Measurements from ENCODE around the gene PCK2.

Gene PCK2

DNA sequence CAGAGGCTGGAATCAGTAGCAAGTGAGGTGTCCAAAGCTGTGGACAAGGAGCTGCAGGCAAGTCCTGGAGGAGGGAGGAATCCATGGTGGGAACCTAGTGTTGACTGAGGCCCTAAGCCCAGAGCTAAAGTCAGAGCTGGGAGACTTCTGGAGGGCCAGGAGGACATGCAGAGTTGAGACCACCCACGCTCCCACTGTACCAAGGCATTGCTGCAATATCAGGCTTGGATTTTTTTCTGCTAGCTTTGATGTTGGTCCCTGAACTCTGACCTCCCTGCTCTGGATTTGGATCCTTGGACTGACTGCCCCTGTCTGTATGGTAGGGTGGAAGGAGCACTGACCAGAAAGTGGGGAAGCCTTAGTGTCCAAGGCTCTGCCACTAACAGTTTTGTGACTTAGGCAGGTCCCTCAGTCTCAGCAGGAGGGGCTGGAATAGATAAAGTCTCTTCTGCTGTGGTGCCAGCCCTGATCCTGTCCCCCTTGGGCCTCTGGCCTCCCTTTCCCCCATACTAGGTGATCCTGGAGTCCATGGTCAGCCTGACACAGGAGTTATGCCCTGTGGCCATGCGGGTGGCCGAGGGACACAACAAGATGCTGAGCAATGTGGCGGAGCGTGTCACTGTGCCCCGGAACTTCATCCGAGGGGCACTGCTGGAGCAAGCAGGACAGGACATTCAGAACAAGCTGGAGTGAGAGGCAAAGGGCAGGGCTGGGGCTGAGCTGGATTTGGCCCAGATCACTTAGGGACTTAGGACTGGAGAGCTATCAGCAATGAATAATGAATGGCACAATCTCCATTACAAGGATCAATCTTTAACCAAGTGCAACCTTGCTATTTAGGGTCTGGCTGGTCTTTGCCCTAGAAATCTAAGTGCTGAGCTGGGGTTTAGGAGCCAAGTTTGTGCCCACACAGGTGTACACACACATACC is 32.9 kb upstream of the PCK2 start:
- no peak for DNase-seq (ENCODE audit: low read depth)

DNA sequence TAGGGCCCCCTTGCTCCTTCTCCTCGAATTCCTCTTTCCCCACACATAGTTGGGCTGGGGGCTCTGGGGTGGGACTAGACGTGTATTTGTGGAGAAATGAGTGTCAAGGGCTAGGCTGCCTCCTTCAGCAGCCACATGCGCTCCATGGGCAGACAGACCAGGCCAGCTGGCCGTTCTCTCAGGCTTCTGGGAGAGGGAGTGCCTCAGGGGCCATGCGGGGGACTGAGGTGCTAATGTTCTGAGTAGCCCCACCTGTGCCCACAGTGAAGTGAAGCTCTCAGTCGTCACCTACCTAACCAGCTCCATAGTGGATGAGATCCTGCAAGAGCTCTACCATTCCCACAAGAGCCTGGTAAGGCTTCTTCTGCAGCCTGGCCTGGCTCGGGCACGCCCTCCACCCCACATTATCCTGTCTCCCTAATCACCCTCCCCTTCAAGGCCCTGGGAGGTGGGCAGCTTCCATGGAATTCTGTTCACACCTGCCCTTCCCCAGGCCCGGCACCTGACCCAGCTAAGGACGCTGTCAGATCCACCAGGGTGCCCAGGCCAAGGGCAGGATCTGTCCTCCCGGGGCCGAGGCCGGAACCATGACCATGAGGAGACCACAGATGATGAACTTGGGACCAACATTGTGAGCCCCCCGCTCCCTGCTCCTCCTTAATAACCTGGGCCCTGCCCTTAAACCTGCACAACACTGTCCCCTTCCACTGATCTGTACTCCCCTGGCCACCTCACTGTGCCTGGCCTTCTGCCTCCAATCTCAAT is 31.7 kb upstream of the PCK2 start:
- DNase-seq (ENCODE audit: low read depth), result no peak

DNA sequence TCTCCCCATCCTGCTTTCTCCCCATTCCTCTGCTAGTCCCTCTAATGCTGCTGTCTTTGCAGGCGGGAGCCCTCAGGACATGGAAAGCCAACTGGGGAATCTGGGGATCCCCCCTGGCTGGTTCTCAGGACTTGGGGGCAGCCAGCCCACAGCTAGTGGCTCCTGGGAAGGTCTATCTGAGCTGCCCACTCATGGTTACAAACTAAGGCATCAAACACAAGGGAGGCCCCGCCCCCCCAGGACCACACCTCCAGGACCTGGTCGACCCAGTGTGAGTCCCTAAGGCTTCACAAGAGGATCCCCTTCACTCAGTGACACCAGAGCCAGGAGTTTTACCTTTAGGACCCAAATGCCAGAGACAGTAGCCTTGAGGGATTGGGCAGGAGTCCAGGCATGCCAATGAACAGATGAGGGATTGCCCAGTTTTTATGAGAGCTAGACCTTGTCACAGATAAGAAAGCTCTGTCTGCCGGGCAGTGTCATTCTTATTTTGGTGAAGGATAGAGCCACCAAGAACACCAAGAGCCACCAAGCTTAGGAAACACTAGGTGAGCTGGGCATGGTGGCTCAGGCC is 30.8 kb upstream of the PCK2 start:
- no peak for DNase-seq (ENCODE audit: low read depth)

DNA sequence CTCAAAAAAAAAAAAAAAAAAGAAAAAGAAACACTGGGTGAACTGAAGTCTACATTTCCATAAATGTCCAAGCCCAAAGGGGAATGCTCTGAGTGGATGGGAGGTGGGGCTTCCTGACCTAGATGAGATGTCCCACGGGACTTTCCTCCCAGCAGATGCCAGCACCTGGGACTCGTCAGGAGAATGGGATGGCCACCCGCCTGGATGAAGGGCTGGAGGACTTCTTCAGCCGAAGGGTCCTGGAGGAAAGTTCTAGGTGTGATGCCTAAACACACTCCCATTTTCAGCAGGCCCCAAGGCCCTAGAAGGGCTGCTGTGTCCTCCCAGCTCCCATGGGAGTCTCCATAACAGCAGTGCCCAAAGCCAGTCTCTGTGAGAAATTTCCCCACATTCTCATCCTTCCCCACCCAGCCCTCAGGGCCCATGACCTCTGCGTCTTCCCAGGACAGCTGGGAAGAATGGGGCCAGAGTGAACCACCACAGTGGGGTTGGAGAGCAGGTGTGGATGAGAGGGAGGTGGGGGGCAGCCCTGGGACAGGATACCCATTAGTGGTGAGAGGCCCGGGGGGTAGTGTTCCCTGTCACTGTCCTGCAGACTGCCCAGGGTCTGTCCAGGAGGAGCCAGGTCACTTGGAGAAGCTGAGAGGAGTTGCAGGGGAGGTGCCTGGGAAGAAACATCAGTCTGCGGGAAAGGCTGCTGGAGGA is 29.9 kb upstream of the PCK2 start:
- DNase-seq (ENCODE audit: low read depth), result no peak

DNA sequence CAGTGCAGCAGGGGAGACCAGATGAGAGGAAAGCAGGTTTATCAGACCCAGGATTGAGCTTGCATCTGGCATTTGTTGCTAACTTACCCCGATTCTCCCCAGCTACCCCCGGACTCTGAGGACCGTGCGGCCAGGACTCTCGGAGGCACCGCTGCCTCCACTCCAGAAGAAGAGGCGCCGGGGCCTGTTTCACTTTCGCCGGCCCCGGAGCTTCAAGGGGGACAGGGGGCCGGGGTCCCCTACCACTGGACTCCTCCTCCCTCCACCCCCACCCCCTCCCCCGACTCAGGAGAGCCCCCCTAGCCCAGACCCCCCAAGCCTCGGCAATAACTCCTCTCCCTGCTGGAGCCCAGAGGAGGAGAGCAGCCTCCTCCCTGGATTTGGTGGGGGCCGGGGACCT is 29.3 kb upstream of the PCK2 start:
- DNase-seq (ENCODE audit: low read depth), result no peak

DNA sequence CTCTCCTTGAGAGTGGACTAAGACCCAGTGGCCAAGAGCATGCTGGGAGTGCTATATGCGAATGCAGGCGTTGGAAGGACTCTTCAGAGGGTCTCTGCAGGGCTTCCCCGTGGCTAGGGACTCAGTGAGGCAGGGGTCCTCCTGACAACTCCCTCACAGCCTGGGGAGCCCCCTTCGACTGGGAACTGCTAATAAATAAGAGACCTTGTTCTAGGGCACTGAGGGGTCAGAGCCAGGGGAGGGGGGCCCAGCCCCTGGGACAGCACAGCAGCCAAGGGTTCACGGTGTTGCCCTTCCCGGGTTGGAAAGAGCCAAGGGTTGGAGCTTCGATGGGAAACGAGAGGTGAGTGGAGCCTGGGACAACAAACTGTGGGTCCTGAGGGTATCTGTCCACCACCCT is 28.7 kb upstream of the PCK2 start:
- no peak for DNase-seq (ENCODE audit: low read depth)

DNA sequence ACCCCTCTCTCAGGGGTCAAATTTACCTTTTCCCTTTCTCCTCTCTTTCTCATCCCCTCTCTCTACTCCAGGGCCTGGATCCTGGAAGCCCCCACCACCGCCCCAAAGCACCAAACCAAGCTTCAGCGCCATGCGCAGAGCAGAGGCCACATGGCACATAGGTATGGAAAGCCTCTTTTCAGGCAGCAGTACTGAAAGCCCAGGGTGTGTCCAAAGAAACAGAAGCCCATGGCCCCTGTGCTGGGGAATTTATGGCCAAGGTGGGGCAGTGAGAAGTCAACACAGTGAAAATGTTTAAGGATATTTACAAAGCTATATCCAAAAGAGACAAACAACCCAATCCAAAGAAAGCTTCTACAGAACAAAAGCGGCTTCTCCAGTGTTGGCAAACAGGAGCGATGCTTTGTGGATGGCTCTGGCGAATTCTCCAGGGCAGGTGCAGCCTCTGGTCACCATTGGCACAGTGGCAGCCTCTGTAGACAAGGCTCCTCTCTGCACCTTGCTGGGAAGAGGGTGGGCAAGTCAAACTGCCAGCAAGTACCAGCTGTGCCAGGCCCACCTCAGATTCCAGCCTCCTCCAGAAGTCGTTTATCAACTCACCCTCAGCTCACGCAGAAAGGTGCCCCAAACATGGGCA is 27.5 kb upstream of the PCK2 start:
- no peak for DNase-seq (ENCODE audit: low read depth)

DNA sequence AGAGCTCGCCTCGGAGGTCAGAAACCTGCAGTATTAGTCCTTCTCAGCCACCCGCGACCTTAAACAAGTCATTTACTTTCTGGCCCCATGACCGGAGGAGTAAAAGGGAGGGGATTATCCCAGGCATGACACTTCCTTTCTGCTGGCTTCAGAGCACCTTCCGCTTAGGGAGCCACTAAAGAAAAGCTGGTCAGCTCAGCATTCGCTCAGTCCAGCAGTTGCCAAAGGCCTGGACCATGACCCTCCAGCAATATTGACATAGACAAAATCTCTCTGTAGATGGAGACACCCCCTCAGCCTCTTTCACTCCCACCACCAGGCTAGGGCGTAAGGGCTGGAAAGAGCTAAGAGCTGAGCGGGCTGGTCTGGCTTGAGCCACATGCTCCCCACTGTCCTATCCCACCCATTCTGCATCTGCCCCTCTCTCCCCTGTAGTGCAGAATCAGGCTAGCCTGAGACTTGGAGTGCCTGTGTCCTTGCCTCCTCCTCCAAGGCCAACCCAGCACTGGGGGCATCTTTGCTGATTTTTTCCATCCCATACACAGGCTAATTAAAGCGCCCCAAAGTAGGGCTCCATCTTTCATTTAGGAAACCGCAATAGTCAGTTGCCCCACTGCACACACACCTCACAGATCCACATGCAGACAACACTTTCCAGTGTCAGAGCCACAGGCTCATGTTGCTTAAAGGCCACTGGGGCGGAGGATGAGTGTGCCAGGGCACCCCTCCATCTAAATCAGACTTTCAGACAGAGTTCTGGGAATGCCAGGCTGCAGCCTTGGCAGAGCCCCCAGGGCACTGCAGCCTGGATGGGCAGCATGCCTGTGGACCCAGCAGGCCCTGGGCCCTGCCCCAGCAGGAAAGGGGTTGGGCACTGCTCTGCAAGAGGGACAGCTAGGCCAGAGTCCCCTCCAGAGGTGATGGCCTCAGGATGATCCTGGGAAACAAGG is 26.7 kb upstream of the PCK2 start:
- no peak for DNase-seq (ENCODE audit: low read depth)

DNA sequence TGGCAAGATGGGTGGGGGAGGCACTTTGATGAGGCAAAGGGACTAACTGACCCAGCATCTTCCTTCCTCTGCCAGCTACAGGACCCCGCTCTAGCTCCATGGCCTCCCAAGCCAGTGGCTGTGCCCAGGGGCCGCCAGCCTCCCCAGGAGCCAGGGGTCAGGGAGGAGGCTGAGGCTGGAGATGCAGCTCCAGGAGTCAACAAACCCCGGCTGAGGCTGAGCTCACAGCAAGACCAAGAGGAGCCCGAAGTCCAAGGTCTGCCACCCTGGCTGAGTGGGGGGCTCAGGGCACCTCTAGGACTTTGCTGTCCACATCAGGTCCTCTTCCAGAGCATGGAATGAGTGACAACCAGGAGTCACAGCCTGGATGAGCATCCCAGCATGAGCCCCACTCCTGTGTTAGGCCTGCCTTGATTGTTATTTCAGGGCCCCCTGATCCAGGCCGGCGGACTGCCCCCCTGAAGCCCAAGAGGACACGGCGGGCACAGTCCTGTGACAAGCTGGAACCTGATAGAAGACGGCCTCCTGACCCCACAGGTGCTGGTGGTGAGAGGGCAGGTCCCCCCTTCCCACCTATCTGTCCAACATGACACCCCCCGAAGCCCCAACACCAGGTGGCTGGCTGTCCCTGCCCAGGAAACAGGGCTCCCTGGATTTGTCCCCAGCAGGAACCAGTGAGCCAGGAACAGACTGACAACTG is 25.2 kb upstream of the PCK2 start:
- DNase-seq (ENCODE audit: low read depth), result no peak

DNA sequence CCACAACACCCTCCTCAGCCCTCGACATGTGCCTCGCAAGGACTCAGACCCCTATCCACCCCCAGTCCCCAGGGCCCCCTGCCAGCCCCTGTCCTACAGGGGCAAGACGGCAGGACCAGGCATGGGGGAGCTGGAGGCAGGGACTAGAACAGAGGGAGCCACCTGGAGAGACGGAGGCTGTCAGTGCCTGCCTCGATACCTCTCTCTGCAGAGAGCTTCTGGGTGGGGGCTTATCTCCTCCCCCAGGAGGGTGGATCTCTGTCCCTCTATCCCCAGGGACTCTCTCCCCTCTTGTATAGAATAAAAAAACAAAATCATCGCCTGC is 24.7 kb upstream of the PCK2 start:
- no peak for DNase-seq (ENCODE audit: low read depth)

DNA sequence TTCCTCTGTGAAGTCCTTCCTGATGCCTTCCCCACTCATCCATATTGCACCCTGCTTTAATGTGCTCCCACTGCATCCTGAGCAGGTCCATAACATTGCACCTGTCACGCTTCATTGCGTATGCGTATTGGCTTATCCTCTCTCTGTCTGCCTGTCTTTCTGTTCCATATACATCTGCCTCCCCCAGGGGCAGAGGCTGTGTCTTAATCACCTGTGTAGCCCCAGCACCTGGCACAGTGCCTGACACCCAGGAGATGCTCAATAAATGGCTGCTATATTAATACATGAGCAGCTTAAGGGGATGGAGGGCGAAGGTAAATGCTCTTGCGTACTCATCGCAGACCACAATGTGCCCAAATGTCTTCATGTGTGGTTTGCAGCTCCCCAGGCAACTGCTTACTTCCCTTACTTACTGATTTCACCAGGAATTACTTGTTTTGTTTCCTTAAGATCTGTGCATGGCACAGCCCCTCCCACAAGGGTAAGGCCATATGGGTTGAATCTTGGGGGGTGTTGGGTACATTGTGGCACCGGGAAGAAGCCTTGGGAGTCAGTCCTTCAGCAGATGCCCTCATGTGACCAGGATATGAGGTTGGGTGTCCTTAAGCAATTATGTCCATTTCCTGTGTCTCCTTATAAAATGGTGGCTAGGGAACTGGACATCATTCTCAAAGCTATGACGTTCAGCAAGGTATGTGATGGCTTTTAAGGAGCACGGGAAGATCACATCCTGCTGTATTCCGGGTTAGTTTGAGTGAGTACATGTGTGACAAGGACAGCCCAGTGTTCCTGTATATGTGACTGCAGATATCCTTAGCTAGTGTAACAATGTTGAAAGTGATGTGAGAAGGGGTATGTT is 23.6 kb upstream of the PCK2 start:
- DNase-seq (ENCODE audit: low read depth), result no peak

DNA sequence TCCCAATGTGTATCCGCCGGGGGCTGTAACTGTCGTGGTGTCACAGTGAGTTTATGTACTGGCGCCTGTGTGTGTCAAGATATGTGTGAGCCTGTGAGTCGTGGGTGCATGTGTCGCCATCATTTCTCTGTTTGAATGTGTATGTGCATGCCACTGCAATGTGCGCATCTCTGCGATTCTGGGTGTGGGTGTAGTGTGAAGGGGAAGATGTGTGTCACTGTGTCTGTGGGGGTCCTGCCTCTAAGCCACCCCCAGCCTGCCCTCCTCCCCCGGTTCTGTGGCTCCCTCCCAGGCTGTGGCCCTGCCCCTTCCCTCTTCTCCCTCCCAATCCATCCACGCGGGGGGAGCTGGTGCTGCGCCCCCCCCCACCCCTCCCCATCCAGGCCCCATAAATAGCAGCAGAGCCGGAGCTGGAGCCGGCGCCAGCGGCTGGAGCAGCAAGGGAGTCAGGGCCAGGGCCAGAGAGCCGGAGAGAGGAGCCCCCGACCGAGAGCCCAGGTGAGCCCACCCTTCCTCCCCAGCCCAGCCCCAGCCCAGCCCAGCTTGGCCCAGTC is 22.9 kb upstream of the PCK2 start, which contains the start of gene CPNE6:
Gene CPNE6 (plus strand): TSS at position 419 of the 554 bp plus-strand sequence. CDS start 1,375 bp downstream, outside the sequence.
- DNase-seq (ENCODE audit: low read depth), result no peak

DNA sequence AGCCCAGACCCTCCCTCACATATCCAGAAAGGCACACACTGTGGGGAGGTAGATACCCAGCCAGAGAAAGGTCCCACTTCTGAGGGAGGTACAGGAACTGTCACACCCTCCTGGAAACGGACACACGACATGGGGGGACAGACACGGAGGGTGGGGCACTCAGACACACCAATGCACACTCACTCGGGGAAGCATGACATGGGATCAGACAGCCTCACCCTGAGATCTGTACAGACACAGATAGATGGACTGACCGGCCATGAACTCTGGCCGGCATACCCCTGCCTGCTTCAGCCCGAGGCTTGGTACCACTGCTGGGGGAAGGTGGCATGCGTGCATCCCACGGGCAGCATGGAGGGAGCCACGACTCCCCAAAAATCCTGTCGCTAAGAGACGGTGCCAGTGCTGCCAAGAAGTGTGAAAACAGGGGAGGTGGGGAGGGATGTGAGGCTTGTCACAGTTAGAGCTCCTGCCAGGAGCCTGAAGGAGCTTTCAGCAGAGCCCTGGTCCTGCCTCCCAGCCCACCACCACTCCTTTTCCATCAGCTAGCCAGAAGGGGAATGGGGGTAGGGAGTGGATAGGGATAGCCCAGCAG is 22.2 kb upstream of the PCK2 start:
- no peak for DNase-seq (ENCODE audit: low read depth)

DNA sequence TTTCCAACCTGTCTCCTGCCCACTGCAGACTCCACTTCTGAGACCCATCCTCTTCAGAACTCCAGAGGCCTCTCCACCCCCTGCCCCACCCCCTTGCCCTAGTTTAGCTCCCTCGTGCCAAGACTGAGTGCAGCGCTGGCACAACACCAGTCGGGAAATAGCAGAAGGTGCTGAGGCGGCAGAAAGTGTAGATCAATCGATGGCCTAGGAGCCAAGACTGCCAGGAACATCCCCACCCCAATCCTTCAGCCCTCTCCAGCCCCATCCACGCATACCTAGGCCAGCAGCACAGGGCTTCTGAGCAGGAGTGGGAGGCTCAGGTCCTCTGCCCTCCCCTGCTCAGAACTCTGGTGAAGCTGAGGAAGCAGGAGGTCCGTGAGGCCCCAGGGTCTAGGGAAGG is 21.7 kb upstream of the PCK2 start:
- DNase-seq (ENCODE audit: low read depth), result no peak

DNA sequence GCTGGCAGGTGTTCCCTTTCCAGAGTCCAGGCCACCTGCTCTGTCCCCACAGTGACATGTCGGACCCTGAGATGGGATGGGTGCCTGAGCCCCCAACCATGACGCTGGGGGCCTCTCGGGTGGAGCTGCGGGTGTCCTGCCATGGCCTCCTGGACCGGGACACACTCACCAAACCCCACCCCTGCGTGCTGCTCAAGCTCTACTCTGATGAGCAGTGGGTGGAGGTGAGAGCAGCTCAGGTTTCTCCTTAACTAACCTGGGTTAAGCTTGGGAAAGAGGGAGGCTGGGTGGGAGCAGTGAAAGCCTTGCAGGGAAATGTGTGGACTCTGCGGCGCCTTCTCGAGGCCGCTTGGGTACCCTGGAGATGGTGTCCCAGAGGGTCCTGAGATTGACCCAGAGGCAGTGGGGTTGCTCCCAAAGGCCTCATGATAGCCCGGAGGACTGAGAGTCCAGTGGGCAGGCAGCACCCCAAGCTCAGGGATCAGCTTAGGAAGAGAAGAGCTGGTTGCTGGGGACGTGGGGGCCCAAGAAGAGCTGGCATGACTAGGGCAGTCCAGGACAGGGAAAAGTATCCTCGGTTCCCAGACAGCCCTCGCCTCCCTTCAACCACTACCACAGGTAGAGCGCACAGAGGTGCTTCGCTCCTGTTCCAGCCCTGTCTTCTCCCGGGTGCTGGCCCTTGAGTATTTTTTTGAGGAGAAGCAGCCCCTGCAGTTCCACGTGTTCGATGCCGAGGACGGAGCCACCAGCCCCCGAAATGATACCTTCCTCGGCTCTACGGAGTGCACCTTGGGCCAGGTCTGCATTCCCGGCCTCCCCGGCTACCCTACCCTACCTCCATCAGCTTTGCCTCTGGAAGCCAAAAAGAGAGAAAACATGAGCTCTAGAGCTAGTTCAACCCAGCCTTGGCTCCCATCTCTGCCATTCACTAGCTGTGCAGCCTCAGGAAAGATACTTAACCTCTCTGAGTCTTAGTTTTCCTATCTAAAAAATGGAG is 20.9 kb upstream of the PCK2 start:
- DNase-seq (ENCODE audit: low read depth), result no peak

DNA sequence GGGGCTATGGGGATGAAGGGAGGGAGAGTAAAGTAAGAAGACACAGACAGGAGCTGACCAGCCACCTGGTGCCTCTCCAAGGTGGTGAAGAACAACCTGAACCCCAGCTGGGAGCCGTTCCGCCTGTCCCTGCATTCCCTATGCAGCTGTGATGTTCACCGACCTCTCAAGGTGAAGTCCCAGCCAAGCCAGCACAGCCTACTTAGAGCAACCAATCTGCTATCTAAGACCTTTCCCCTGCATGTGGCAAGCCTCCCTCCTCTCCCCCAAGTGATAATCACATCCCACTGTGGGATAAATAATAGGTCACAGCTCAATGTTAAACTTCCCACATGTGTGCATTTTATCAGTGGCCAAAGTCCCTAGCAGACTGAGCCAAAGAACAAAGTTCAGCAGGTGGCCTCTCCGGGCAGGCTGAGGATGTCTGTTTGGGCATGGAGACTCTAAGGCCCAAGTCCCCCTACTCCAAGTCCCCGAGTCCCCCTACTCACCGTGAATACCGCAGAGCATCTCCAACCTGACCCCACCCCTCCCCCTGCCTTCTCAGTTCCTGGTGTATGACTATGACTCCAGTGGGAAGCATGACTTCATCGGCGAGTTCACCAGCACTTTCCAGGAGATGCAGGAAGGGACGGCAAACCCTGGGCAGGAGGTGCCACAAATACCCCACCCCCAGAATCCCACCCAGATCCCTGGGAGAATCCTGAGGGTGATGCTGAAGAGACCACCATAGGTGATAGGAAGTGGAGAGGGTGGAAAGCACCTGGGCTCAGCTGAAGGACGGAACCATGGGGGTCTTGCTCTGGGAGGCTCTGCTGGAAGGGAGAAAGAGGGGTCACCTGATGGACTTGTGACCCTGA is 19.3 kb upstream of the PCK2 start:
- DNase-seq (ENCODE audit: low read depth), result no peak

Data from T follicular helper cell (primary cell).